Fibroblast of villous mesenchyme (primary cell): ENCODE results near the gene B4GALNT3. TPM values are rescaled to one million over a fixed set of nuclear protein-coding genes. Genes with fewer than 3 reads are reported as not detected.
"Not testable (repeated sequence)": the region's sequence is repeated elsewhere in the genome, so short reads cannot be mapped to it uniquely, and the experiment has no call there.

Experiments used
- DNase-seq: peaks from one replicate; pipeline ENCODE4 v3.0.0-alpha.2; 2010; ENCODE audit warnings: low read depth
- H3K4me3 ChIP-seq: 2 replicates; pipeline ENCODE4 v1.5.1; 2011; ENCODE audit warnings: low read depth, mild to moderate bottlenecking, low read length
- CTCF ChIP-seq: IDR thresholded peaks from 2 replicates; pipeline ENCODE4 v1.5.1; 2012; ENCODE audit warnings: low read depth, mild to moderate bottlenecking, low read length; ENCODE audit not compliant: insufficient read depth
- total RNA-seq: library from RNA; depleted of rRNA; stranded (reverse); fragments of >200 nt; gene quantifications from 2 replicates; pipeline ENCODE4 v1.2.3, GENCODE V29; 2012

B4GALNT3 gene
- total RNA-seq, 1 donor = under 0.01 TPM

- peak; percentile 14 for DNase-seq
- H3K4me3 ChIP-seq = no peak overlapping the region
- no peak for TF ChIP-seq CTCF
Observed at GRCh38 chr12:572532-572899, 112.8 kb downstream of the B4GALNT3 start.

DNA sequence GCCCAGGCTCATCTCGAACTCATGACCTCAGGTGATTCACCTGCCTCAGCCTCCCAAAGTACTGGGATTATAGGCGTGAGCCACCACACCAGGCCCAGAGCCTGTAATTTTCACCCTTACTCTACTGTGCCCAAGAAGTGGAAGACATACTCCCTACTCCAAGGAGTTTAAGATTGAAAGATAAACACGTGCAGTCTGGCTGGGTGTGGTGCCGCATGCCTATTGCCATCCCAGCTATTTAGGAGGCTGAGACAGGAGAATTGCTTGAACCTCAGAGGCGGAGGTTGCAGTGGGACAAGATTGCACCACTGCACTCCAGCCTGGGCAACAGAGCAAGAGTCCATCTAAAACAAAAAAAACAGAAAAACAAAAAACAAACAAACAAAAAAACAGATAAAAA, 113.5 kb downstream of the B4GALNT3 start:
- DNase-seq = no peak
- H3K4me3 ChIP-seq = no peak overlapping the region
- TF ChIP-seq CTCF = no peak

GRCh38 chr12:574475-575128, 114.9 kb downstream of the B4GALNT3 start:
- no peak for TF ChIP-seq CTCF
- DNase-seq = peak; percentile 6
- H3K4me3 ChIP-seq = no peak overlapping the region

DNA sequence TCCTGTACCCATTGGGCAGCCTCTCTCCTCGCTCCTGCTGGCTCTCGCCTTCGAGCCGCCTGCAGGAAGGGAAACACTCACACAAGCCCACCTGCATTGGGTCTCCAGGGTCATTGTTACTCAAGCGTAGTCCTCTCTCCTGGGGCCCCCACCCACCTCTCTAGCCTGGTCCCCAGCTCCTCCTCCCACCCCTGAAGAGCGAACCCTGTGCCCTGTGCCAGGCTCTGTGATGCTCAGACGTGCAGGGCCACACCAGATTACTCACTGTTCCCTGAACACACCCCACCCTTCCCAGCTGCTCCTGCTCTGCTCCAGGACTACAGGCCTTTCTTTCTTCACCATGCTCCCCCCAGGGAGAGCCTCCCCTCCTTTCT, 115.4 kb downstream of the B4GALNT3 start:
- no peak for DNase-seq
- TF ChIP-seq CTCF = no peak
- H3K4me3 ChIP-seq = no peak overlapping the region

GRCh38 chr12:575948-576614, 116.3 kb downstream of the B4GALNT3 start:
- peak; percentile 60 for DNase-seq
- H3K4me3 ChIP-seq = no peak overlapping the region

DNA sequence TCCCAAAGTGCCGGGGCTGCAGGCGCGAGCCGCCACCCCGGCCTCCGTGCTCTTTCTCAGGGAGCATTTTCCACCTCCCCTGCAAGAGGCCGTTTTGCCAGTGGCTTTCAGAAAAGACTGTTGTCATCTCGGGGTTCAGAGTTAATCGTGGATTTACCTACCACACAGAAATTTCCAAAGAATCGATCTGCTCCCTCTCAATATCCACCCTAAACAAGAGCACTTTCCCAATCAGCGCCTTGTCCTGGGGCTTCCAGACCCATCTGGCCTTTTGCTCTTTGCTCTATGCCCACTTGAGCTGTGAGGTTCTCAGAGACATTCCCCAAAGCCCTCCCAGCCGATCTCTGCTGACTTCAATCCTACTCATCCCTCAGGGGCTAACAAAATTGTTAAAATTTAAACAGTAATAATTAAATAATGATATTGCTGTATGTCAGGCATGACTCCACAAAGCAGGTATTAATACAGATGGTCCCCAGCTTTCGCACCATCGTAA, 116.9 kb downstream of the B4GALNT3 start:
- no peak for TF ChIP-seq CTCF
- DNase-seq = no peak
- no peak overlapping the region for H3K4me3 ChIP-seq

More at GRCh38 chr12:575948-576614, 116.3 kb downstream of the B4GALNT3 start:
- TF ChIP-seq CTCF = peak; percentile 97

- not testable (repeated sequence) for H3K4me3 ChIP-seq, DNase-seq
Observed at GRCh38 chr12:577994-578747, 118.4 kb downstream of the B4GALNT3 start.
